NCI-H2171 (cell line): ENCODE measurements around the gene MED22.

Experiments used
- DNase-seq: peaks from one replicate; lab custom pipeline; 2025; lab: John Stamatoyannopoulos, UW

The MED22 gene

GRCh38 chr9:133355881-133356357 is 8.0 kb upstream of the MED22 start:
- DNase-seq: peak; percentile 65

- no peak for DNase-seq
These were observed 6.8 kb upstream of the MED22 start for GRCh38 chr9:133354766-133355165.

- DNase-seq: no peak
These were observed 5.6 kb upstream of the MED22 start for GRCh38 chr9:133353548-133353947.

GRCh38 chr9:133352635-133353340 is 4.9 kb upstream of the MED22 start:
- no peak for DNase-seq

- no peak for DNase-seq
These were observed 4.1 kb upstream of the MED22 start for GRCh38 chr9:133351908-133352634.

- DNase-seq: no peak
These were observed 3.6 kb upstream of the MED22 start for GRCh38 chr9:133351526-133351907.

- DNase-seq: no peak
These were observed 2.2 kb upstream of the MED22 start for GRCh38 chr9:133349965-133350616.

- DNase-seq: no peak
These were observed 1.0 kb upstream of the MED22 start for GRCh38 chr9:133348718-133349573.

GRCh38 chr9:133347515-133347984 is 381 bp downstream of the MED22 start:
- DNase-seq: peak; percentile 58

GRCh38 chr9:133346021-133346785 is 1.7 kb downstream of the MED22 start:
- DNase-seq: no peak

GRCh38 chr9:133345596-133345995 is 2.3 kb downstream of the MED22 start:
- no peak for DNase-seq

- no peak for DNase-seq
These were observed 3.0 kb downstream of the MED22 start for GRCh38 chr9:133344979-133345378.

GRCh38 chr9:133344071-133344470 is 3.9 kb downstream of the MED22 start:
- no peak for DNase-seq

- DNase-seq: no peak
These were observed 5.4 kb downstream of the MED22 start for GRCh38 chr9:133342570-133342969.

GRCh38 chr9:133342069-133342406 is 5.9 kb downstream of the MED22 start:
- DNase-seq: no peak

GRCh38 chr9:133341369-133342068 is 6.4 kb downstream of the MED22 start:
- no peak for DNase-seq

GRCh38 chr9:133340916-133341315 is 7.0 kb downstream of the MED22 start:
- no peak for DNase-seq

GRCh38 chr9:133340256-133340655 is 7.7 kb downstream of the MED22 start:
- DNase-seq: no peak

- DNase-seq: no peak
These were observed 8.3 kb downstream of the MED22 start for GRCh38 chr9:133339641-133340040.

- peak; percentile 98 for DNase-seq
These were observed 11.8 kb downstream of the MED22 start, which contains the start of gene SURF6 for GRCh38 chr9:133335924-133336811. Gene SURF6, minus strand, starts transcription at chr9:133336188. Its CDS starts 56 bp downstream, at chr9:133336132.
